Activated CD4-positive, alpha-beta T cell treated with anti-CD3 and anti-CD28 coated beads, Interleukin-2, Interleukin-4, amounts not matched to agents 100 ng/mL and 50 ng/mL, durations not matched to agents 16 hours and 8 hours (primary cell): ENCODE results near the gene WNT5A.
"Not testable (repeated sequence)": the region's sequence is repeated elsewhere in the genome, so short reads cannot be mapped to it uniquely, and the experiment has no call there.

Experiments used
- DNase-seq: peaks from one replicate; pipeline ENCODE4 v3.0.0-alpha.2; 2020; ENCODE audit warnings: low spot score

WNT5A gene

GRCh38 chr3:55505776-55506175 lies 18.7 kb upstream of the WNT5A start:
- no peak for DNase-seq

- DNase-seq: not testable (repeated sequence)
Measured at GRCh38 chr3:55505102-55505501, 18.0 kb upstream of the WNT5A start.

- no peak for DNase-seq
Measured at GRCh38 chr3:55501905-55502304, 14.8 kb upstream of the WNT5A start.

GRCh38 chr3:55500555-55501330 lies 13.6 kb upstream of the WNT5A start:
- DNase-seq: no peak

GRCh38 chr3:55498520-55498919 lies 11.4 kb upstream of the WNT5A start:
- DNase-seq: no peak

- no peak for DNase-seq
Measured at GRCh38 chr3:55497250-55497649, 10.1 kb upstream of the WNT5A start.

- DNase-seq: no peak
Measured at GRCh38 chr3:55494976-55495375, 7.9 kb upstream of the WNT5A start.

- DNase-seq: no peak
Measured at GRCh38 chr3:55492976-55493375, 5.9 kb upstream of the WNT5A start.

- DNase-seq: no peak
Measured at GRCh38 chr3:55491296-55491816, 4.2 kb upstream of the WNT5A start.

GRCh38 chr3:55490276-55490913 lies 3.3 kb upstream of the WNT5A start:
- DNase-seq: no peak

- DNase-seq: no peak
Measured at GRCh38 chr3:55489798-55490132, 2.7 kb upstream of the WNT5A start.

GRCh38 chr3:55488398-55489055 lies 1.4 kb upstream of the WNT5A start:
- DNase-seq: peak; percentile 6

GRCh38 chr3:55487381-55488241 lies 505 bp upstream of the WNT5A start:
- DNase-seq: no peak

GRCh38 chr3:55486101-55486856 lies 827 bp downstream of the WNT5A start:
- no peak for DNase-seq

GRCh38 chr3:55484801-55485791 lies 2.0 kb downstream of the WNT5A start:
- peak; percentile 60 for DNase-seq

- no peak for DNase-seq
Measured at GRCh38 chr3:55484191-55484689, 2.9 kb downstream of the WNT5A start.

- DNase-seq: no peak
Measured at GRCh38 chr3:55483196-55484095, 3.7 kb downstream of the WNT5A start.

GRCh38 chr3:55482496-55483195 lies 4.5 kb downstream of the WNT5A start:
- DNase-seq: no peak
